Measurements from ENCODE around the gene CLDN6. TPM values are rescaled to one million over a fixed set of nuclear protein-coding genes. Genes with fewer than 3 reads are reported as not detected.

CLDN6 gene
- total RNA-seq, 4 donors from 2014 or later = not detected

DNA sequence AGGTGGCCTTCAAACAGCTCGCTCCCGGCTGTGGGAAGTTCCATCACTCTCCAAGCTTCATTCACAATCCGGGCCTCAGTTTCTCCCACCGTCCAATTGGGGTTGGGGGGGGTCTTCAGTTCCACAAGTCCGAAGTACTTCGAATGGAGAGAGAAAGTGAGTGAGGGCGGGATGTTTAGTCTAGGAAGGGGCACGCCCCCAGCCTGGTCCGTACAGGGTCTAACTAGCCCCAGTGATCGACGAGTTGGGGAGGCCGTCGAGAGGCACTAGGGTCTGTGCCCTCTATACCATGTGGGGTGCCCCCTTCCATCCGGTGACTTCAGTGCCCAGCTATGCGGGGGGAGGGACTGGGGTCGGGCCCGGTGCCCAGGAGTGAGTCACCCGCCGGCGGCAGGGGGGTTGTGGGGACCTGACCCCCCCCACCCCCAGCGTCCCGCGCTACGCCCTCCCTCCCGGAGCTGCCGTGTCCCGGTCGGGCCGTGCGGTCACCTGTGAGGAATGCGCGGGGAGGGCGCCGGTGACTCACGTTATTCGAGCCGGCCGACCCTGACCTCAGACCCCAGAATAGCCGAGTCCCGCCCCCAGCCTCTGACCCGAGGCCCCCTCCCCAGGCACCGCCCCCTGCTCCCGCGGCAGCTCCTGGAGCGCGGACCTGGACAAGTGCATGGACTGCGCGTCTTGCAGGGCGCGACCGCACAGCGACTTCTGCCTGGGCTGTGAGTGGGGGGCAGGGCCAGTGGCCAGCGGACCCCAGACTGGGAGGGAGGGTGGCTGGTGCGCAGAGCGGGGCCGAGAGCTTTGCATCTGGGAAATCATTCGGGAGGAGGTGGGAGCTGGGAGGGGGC, 2.8 kb upstream of the CLDN6 start:
- no peaks in the 10 kb centered on the region for H3K27me3 ChIP-seq
- intact Hi-C loops (cut with DNase I) = no loop called here
- H3K4me3 ChIP-seq (replicated peaks in 1 of 3) = peak overlapping the region; percentile 77 to 79 (median 78)
- 0 to 1% methylated on average over 11 to 16 of the region's 57 CpGs for WGBS, 2 donors
- no peaks in the 10 kb centered on the region for H3K36me3 ChIP-seq
- no peaks in the 10 kb centered on the region for H3K9me3 ChIP-seq
- peak overlapping the region; percentile 82 to 98 (median 98) for H3K27ac ChIP-seq
- DNase-seq = peak; percentile 92 to 93
- TF ChIP-seq, protein P1, sequence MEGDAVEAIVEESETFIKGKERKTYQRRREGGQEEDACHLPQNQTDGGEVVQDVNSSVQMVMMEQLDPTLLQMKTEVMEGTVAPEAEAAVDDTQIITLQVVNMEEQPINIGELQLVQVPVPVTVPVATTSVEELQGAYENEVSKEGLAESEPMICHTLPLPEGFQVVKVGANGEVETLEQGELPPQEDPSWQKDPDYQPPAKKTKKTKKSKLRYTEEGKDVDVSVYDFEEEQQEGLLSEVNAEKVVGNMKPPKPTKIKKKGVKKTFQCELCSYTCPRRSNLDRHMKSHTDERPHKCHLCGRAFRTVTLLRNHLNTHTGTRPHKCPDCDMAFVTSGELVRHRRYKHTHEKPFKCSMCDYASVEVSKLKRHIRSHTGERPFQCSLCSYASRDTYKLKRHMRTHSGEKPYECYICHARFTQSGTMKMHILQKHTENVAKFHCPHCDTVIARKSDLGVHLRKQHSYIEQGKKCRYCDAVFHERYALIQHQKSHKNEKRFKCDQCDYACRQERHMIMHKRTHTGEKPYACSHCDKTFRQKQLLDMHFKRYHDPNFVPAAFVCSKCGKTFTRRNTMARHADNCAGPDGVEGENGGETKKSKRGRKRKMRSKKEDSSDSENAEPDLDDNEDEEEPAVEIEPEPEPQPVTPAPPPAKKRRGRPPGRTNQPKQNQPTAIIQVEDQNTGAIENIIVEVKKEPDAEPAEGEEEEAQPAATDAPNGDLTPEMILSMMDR (IDR thresholded peaks at IDR 0.05) = no peak
- no peak for TF ChIP-seq POLR2A (IDR thresholded peaks at IDR 0.05)
- peaks cover 41 to 51% of the 10 kb centered on the region in 2 donors for H3K4me1 ChIP-seq

DNA sequence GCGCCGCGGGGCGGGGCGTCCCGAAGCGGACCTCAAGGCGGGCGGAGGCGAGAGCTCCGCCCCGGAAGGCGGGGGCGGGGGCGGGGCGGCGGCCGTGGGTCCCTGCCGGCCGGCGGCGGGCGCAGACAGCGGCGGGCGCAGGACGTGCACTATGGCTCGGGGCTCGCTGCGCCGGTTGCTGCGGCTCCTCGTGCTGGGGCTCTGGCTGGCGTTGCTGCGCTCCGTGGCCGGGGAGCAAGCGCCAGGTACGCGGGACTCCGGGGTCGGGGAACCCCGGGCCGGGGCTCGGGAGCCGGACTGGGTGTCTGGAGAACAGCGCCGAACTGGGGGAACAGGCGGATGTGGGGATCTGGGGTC, 2.2 kb upstream of the CLDN6 start, which contains the start of gene TNFRSF12A:
TNFRSF12A (plus strand) TSS at position 122 of the 357 bp plus-strand sequence; CDS start at position 152, 30 bp downstream.
- H3K4me3 ChIP-seq (replicated peaks in 1 of 3) = peak within 1 kb of the TSS; percentile 77 to 79 (median 78)
- no peaks in the 10 kb centered on the region for H3K9me3 ChIP-seq
- peak; percentile 66 to 90 for TF ChIP-seq POLR2A (IDR thresholded peaks at IDR 0.05)
- TF ChIP-seq, protein P1 (IDR thresholded peaks at IDR 0.05) = peak in 1 of 6 experiments; percentile 26
- intact Hi-C loops (cut with DNase I) = no loop called here
- DNase-seq = peak; percentile 79
- H3K27me3 ChIP-seq = no peaks in the 10 kb centered on the region
- H3K27ac ChIP-seq = peak within 1 kb of the TSS; percentile 82 to 98 (median 98)
- 0% methylated on average over 6 to 9 of the region's 49 CpGs for WGBS, 2 donors
- peaks cover 41 to 49% of the 10 kb centered on the region in 2 donors for H3K4me1 ChIP-seq
- H3K36me3 ChIP-seq = no peaks in the 10 kb centered on the region

DNA sequence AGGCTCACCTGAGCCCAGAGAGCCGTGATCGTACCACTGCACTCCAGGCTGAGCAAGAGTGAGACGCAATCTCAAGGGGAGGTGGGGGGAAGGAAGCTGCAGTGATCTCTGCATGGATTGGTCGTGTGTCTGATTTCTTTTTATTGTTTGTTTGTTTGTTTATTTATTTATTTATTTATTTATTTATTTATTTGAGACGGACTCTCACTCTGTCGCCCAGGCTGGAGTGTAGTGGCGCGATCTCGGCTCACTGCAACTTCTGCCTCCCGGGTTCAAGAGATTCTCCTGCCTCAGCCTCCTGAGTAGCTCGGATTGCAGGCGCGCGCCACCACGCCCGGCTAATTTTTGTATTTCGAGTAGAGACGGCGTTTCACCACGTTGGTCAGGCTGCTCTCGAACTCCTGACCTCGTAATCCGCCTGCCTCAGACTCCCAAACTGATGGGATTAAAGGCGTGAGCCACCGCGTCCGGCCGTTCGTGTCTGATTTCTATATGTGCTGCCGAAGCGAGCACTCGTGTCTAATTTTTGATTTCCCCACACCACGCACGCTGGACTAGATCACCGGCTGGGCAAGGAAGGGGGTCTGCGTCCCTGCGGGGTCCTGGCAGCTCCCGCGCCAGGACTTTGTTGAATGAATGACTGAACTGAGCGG, 1.7 kb upstream of the CLDN6 start:
- TF ChIP-seq, protein P1 (IDR thresholded peaks at IDR 0.05) = no peak
- TF ChIP-seq POLR2A (IDR thresholded peaks at IDR 0.05) = no peak
- Histone ChIP-seq H3K27ac (no peak overlapping the region), H3K36me3 (no peaks in the 10 kb centered on the region), H3K4me3 (replicated peaks in 1 of 3) (peak overlapping the region in 1 of 3 donors; percentile 77), H3K4me1 (peaks cover 41 to 44% of the 10 kb centered on the region in 2 donors), H3K9me3 (no peaks in the 10 kb centered on the region), H3K27me3 (no peaks in the 10 kb centered on the region)
- 31 to 36% methylated on average over 36 to 37 of the region's 40 CpGs for WGBS, 2 donors
- intact Hi-C loops (cut with DNase I) = no loop called here
- no peak for DNase-seq

DNA sequence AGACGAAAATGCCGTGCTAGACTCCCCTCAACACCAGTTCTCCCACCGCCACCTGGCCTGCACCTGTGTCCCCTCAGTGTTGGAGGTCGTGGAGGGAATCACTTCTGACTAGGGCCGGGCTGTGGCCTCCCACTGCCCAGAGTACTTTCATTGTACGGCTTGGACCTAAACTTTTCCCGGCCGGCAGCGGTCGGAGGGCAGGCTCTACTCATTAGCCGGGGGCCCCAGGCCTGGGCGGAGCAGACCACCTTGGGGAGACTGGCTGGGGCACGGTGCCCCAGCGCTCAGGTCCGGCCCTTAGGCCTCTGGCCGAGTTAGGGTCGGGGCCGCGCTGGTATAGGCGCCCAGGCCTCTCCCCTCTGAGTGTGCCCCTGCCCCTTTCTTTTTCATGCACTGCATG, 639 bp downstream of the CLDN6 start:
- TF ChIP-seq, protein P1 (IDR thresholded peaks at IDR 0.05) = no peak
- no peak for TF ChIP-seq POLR2A (IDR thresholded peaks at IDR 0.05)
- WGBS, 2 donors = 54 to 82% methylated on average over 8 to 18 of the region's 20 CpGs
- DNase-seq = no peak
- H3K4me3 ChIP-seq (replicated peaks in 1 of 3) = no peak overlapping the region
- peaks cover 24 to 34% of the 10 kb centered on the region in 2 donors for H3K4me1 ChIP-seq
- no peaks in the 10 kb centered on the region for H3K36me3 ChIP-seq
- intact Hi-C loops (cut with DNase I) = no loop called here
- no peak overlapping the region for H3K27ac ChIP-seq
- no peaks in the 10 kb centered on the region for H3K9me3 ChIP-seq
- no peaks in the 10 kb centered on the region for H3K27me3 ChIP-seq

Data from thyroid gland (tissue), 4 donors.